DMS 273 treated with DMSO at 0.1 percent for 48 hours (cell line): ENCODE results near the gene CCNB1.
A peak's percentile ranks its signal among the peaks of the same experiment; 100 is the strongest.
"Not testable (repeated sequence)": the region's sequence is repeated elsewhere in the genome, so short reads cannot be mapped to it uniquely, and the experiment has no call there.

Experiments
- DNase-seq: peaks from one replicate; lab custom pipeline; 2025; lab: John Stamatoyannopoulos, UW

CCNB1 gene

DNA sequence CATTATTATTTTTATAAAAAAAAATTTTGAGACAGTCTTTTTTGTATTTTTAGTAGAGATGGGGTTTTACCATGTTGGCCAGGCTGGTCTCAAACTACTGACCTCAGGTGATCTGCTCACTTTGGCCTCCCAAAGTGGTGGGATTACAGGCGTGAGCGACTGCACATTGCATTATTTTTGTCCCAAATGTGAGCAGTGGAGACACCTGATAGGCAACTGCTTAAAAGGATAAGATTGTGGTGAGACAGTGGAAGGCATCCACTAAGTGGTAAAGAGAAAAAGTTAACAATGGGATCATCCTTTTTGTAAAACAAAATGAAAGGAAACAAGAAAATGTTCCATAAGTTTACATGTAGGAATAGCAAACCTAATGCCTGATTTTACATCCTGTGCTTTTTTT, 20.4 kb downstream of the CCNB1 start:
- no peak for DNase-seq

DNA sequence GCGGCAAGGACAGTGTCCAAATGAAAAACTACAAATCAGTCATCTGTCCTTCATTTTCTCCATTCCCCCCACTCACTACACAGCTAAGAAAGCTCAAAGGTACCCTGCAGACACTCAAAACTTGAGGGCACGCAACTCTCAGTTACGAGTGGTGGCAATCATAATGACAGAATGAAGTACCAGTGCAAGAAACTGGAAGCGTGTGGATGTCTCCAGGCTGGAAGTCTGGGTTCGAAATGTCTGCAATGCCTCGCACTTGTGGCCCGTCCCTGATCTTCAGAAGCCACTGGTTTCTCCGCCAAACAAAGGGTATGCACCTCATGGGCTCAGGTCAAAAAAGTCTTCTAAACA, 21.8 kb downstream of the CCNB1 start:
- DNase-seq: no peak

DNA sequence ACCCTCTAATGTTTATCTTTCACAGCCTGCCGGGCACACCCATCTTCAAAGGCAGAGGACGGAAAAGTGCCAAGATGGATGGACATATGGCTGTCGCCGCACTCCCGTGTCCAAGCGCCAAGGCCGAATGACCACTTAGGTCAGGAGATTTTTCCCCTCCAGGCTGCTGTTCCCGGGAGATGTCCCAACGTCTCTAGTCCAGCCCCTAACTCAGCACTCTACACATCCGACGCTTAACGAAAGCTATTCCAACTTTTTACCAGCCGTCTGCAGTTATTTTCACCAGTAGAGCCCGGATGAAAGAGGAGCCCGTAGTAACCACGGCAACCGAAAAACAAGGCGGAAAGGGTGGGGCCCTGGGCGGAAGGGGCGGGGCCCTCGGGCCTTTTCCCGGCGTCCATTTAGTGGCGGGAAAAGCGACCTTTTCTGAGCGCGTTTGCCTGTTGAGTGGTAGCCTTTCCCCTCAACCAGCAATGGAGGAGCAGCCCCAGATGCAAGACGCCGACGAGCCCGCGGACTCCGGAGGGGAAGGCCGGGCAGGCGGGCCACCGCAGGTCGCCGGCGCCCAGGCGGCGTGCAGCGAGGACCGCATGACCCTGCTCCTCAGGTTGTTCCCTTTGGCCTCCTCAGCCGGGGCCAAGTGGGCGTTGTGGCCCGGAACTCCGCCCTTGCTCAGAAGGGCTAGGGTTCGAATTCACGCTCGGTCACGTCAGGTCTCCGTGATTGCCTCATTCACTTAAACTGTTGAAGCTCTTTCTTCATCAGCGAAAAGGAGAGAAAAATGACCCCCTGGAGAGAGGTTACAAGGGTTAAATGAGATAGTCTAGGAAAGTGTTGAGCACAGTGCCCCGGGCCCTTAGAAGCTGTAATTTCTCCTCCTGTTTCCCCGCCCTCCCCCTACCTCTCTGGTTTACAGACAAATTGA, 22.5 kb downstream of the CCNB1 start, which contains the start of gene CENPH:
CENPH (plus strand) TSS at position 422 of the 925 bp plus-strand sequence; CDS start at position 474, 52 bp downstream.
- peak; percentile 90 for DNase-seq

GRCh38 chr5:69202497-69202896, 35.5 kb downstream of the CCNB1 start:
- DNase-seq: no peak

DNA sequence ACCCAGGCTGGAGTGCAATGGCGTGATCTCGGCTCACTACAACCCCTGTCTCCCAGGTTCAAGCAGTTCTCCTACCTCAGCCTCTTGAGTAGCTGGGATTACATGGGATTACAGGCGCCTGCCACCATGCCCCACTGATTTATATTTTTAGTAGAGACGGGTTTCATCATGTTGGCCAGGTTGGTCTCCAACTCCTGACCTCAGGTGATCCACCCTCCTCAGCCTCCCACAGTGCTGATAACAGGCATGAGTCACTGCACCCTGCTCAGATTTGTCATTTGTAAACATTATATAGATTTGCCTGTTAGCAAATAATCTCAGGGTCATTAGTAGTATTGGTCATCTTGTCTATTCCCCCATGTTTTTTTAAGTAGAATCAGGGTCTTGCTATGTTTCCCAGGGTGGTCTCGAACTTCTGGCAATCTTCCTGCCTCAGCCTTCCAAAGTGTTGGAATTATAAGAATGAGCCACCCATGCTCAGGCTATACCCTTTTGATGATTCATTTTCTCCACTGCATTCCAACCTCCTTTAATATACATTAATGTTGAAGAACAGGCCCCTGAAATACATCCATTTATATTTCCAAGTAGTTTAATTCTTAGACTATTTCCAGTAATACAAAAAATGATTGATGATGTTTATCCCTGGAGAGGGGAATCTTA, 39.7 kb downstream of the CCNB1 start:
- DNase-seq: no peak

GRCh38 chr5:69209602-69210001, 42.7 kb downstream of the CCNB1 start:
- no peak for DNase-seq

- DNase-seq: no peak
Observed at GRCh38 chr5:69211200-69211599, 44.2 kb downstream of the CCNB1 start.

GRCh38 chr5:69212022-69212421, 45.1 kb downstream of the CCNB1 start:
- no peak for DNase-seq

DNA sequence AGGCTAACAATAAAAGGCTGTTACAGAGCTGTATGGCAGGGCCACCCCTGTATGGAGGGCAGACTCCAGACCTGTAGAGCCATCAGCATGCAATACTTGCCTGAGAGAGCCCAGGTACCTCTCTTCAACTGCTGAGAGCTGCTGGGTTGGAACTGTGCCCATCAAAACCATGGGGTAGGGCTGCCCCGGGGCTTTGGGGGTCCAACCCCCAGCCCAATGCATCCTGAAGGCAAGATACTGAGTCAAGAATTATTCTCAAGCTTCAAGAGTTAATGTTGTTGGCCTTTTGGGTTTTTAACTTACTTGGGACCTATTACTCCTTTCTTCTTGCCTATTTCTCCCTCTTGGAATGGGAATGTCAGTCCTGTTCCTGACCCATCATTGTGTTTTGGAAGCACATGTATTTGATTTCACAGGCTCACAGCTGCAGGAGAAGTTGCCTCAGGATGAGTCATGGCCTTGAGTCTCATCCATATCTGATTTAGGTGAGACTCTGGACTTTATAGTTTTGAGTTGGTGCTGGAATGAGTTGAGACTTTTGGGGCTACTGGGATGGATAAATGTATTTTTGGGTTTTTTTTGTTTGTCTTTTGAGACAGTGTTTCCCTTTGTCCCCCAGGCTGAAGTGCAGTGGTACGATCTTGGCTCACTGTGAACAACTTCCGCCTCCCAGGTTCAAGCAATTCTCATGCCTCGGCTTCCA, 46.7 kb downstream of the CCNB1 start:
- DNase-seq: no peak

- no peak for DNase-seq
Observed at GRCh38 chr5:69217151-69217511, 50.2 kb downstream of the CCNB1 start.

DNA sequence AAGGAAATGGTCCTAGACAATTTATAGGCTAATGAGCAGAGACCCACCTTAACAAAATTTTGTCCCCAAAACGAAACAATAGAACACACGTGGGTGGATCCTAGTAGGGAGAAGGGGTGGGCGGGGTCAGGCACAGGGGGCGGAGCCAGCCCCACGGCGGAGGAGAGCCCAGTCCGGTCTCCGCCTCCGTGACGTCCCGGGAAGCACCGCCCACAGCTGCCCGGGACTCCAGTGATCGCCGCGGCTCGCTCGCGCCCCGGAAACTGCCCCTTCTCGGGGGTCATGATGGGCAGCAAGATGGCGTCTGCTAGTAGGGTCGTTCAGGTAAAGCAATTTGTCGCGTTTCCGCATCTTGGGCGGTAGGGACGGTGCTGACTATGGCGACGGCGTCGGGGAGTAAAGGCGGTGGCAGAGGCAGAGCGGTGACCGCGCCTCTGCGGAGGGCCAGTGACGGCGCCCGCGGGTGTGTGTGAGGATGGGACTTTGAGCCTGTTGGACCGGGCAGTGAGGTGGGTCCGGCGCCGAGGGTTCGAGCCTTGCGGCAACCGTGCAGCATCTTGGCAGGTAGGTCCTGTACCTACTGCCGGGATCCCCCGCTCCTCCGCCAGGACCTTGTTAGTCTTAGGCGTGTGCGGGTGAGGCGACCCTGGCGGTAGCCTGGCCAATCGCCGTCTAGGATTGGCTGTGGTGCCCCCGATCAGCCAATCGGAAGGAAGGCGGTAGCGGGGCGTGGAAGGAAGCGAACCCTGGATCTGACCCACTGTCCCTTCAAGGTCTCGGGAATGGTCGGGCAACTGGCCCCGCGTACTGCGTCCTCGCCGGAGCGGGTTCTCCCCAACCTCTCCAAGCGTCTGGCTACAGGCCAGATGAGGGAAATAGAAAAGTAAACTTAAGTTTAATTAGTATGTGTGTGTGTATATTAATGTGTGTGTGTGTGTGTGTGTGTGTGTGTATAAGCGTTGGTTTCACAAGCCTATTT, 50.9 kb downstream of the CCNB1 start:
- DNase-seq: peak; percentile 77

DNA sequence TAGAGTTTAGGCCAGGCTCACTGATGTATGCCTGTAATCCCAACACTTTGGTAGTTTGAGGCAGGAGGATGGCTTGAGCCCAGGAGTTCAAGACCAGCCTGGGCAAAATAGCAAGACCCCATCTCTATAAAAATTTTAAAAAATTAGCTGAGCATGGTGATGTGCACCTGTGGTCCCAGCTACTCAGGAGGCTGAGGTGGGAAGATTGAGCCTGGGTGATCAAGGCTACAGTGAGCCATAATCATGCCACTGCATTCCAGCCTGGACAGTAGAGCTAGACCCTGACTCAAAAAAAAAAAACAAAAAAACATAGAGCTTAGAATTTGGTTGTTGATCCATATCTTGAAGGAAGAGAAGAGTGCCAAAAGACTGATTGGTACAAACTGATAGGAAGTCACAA, 53.0 kb downstream of the CCNB1 start:
- no peak for DNase-seq

GRCh38 chr5:69220371-69220770, 53.4 kb downstream of the CCNB1 start:
- DNase-seq: not testable (repeated sequence)

DNA sequence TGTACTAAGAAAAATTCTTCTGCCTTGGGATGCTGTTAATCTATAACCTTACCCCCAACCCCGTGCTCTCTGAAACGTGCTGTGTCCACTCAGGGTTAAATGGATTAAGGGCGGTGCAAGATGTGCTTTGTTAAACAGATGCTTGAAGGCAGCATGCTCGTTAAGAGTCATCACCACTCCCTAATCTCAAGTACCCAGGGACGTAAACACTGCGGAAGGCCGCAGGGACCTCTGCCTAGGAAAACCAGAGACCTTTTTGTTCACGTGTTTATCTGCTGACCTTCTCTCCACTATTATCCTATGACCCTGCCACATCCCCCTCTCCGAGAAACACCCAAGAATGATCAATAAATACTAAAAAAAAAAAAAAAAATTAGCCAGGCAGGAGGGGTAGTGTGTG, 53.9 kb downstream of the CCNB1 start:
- not testable (repeated sequence) for DNase-seq

- no peak for DNase-seq
Observed at GRCh38 chr5:69224520-69224919, 57.6 kb downstream of the CCNB1 start.

DNA sequence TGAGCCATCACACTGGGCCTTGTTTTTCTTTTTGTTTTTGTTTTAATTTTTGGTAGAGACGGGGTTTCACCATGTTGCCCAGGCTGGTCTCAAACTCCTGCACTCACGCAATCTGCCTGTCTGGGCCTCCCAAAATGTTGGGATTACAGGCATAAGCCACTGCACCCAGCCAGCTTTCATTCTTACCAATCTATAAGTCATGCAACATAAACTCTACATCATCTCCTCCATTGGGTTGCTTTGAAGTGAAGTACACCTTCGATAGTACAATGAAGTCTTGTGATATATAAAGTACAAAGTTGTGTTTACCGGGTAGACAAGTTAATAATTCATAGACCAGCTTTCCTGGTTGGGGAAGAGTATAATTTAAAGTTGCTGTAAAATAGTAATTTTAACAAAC, 58.9 kb downstream of the CCNB1 start:
- no peak for DNase-seq
